ENCODE data around the gene CCDC149.

DNA sequence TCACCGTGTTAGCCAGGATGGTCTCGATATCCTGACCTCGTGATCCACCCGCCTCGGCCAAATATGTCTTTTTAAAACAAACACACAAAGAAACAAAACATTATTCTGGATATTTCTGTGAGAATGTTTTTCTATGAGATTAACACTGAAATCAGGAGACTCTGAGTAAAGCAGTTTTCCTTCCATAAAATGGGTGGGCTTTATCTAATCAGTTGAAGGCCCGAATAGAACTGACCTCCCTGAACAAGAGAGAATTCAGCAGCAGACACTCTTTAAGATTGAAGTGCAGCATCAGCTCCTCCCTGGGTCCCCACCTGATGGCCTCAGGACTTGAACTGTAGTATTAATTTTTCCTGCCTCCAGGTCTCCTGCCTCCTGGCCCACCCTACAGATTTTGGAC is 139.9 kb downstream of the CCDC149 start:
- TF ChIP-seq, protein P1, sequence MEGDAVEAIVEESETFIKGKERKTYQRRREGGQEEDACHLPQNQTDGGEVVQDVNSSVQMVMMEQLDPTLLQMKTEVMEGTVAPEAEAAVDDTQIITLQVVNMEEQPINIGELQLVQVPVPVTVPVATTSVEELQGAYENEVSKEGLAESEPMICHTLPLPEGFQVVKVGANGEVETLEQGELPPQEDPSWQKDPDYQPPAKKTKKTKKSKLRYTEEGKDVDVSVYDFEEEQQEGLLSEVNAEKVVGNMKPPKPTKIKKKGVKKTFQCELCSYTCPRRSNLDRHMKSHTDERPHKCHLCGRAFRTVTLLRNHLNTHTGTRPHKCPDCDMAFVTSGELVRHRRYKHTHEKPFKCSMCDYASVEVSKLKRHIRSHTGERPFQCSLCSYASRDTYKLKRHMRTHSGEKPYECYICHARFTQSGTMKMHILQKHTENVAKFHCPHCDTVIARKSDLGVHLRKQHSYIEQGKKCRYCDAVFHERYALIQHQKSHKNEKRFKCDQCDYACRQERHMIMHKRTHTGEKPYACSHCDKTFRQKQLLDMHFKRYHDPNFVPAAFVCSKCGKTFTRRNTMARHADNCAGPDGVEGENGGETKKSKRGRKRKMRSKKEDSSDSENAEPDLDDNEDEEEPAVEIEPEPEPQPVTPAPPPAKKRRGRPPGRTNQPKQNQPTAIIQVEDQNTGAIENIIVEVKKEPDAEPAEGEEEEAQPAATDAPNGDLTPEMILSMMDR (conservative IDR thresholded peaks at IDR 0.05; ENCODE audit: low read depth, low read length): no peak
- TF ChIP-seq EZH2 (IDR thresholded peaks at IDR 0.05; ENCODE audit: low read length, unreplicated experiment) (no peak), EZH2phosphoT487 (IDR thresholded peaks at IDR 0.05; ENCODE audit: borderline replicate concordance, low read length) (no peak)
